ENCODE results near the gene SLC39A7.

- TF ChIP-seq EZH2 (IDR thresholded peaks at IDR 0.05; ENCODE audit: borderline replicate concordance, low read depth, low read length, poor library complexity, severe bottlenecking) (no peak), CTCF (conservative IDR thresholded peaks at IDR 0.05; ENCODE audit: low read depth, low read length) (no peak)
These were observed 33.0 kb upstream of the SLC39A7 start for GRCh38 chr6:33167374-33168283.
